Measurements from ENCODE around the gene ALG9.

ALG9 gene

DNA sequence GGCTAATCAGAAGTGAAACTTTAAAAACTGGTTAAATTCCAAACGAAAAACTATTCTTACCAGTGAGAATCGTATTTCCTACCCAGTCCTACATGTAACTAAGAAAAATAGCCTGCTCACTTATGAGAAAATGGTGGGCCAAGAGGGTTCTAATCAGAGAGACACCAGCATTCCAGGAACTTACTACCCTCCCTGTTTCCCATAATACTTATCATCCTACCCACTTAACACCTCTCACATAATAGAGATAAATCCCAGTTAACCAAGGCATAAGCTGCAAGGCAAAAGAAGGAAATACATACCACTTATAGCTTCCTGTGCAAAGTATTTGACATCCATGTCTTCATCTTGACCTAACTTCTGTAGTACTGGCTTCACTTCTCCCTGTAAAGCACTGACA, 129.6 kb downstream of the ALG9 start:
- no peak overlapping the region for H3K4me3 ChIP-seq (ENCODE audit: low read depth, low read length)
- TF ChIP-seq, protein P1, sequence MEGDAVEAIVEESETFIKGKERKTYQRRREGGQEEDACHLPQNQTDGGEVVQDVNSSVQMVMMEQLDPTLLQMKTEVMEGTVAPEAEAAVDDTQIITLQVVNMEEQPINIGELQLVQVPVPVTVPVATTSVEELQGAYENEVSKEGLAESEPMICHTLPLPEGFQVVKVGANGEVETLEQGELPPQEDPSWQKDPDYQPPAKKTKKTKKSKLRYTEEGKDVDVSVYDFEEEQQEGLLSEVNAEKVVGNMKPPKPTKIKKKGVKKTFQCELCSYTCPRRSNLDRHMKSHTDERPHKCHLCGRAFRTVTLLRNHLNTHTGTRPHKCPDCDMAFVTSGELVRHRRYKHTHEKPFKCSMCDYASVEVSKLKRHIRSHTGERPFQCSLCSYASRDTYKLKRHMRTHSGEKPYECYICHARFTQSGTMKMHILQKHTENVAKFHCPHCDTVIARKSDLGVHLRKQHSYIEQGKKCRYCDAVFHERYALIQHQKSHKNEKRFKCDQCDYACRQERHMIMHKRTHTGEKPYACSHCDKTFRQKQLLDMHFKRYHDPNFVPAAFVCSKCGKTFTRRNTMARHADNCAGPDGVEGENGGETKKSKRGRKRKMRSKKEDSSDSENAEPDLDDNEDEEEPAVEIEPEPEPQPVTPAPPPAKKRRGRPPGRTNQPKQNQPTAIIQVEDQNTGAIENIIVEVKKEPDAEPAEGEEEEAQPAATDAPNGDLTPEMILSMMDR (IDR thresholded peaks at IDR 0.05; ENCODE audit: borderline replicate concordance, insufficient read depth, low read depth, low read length), result no peak

DNA sequence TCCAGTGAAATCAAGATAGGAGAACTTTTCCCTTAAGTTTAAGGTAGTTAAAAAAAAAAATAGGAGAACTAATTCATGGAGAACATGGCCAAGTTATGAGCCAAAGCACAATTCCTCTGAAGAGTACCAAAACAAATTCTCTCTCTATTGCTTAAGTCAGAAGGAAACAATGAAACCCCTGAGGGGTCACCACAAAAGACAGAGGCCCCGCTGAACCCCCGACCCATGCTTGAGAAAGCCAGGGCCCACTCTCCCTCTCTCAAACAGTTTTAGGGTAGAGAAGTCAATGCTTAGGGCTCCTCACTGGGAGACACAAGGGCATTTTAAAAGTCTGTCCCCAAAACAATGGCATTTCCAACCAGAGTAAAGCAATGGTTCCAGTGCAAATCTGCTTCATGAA, 132.1 kb downstream of the ALG9 start:
- no peak overlapping the region for H3K4me3 ChIP-seq (ENCODE audit: low read depth, low read length)
- TF ChIP-seq, protein P1 (IDR thresholded peaks at IDR 0.05; ENCODE audit: borderline replicate concordance, insufficient read depth, low read depth, low read length), result no peak

DNA sequence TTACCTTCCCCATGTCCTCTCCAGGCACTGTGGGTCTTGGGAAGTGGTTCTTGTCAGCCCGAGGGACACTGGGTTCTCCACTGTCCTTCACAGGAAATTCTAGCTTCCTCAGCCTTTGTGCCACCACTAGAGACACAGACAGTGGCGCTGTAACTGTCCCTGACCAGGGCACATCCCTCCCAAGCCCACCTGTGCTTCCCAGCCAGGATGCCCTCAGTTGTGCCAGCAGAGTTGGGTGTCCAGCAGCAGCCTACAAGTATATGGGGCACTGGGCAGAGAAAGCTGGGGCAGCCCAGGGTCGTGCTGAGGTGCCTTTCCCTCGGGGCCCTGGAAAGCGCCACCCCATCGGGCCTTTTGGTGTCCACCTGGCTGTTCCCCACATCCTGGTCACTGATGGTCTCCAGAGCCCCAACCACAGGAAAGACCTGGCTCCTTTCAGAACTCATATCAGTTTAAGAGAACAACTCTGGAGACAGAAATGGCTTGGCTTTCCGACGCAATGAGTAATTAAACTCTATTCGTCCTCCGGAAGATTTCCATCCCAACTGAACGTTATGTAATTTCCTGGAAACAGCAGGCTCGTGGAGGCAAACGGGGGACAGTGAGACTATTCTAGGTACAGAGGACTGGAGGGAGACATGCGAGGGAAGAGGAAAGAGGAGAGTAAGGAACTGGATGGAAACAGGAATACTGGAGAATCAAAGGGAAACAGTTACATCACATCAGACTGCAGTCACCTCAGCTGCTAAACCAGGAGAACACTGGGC, 133.8 kb downstream of the ALG9 start:
- TF ChIP-seq, protein P1 (IDR thresholded peaks at IDR 0.05; ENCODE audit: borderline replicate concordance, insufficient read depth, low read depth, low read length), result no peak
- no peak overlapping the region for H3K4me3 ChIP-seq (ENCODE audit: low read depth, low read length)

DNA sequence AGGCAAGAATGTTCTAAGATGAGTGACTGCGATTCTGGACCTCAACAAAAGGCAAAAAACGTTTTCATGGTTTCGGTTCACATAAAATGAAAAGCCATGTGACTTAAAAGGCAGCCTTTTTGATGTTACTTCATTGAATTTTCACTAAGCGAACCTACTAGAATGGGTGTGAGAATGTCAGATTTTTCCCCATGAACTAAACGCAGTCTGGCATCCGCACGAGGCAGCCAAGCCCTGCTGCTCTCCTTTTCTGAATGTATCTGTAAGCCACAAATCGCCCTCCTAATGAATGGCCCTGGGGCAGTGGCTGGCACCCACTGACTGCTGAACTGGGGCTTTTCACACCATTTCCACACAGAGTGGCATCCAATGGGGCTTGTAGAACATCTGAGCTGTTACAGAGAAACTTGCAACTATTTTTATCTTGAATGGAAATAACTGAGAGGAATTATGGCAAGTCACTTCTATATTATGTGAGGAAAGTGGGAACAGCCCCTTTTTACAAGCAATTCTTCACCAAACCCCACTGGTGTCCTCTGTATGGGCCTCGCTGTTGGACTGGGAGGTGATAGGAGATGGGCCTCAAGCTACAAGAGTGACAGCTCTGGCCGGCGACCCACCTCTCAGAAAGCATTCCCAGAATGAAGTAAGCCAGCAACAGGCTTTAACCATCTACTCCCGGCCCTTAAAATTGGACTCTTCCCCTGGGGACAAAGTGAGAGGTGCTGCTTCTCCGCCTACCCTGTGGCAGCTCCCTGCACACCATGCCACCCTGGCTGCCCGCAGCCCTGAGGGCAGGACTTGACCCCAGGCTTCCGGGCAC, 134.5 kb downstream of the ALG9 start:
- no peak overlapping the region for H3K4me3 ChIP-seq (ENCODE audit: low read depth, low read length)
- TF ChIP-seq, protein P1 (IDR thresholded peaks at IDR 0.05; ENCODE audit: borderline replicate concordance, insufficient read depth, low read depth, low read length), result no peak

Data from GM12875 (cell line).